Tibial nerve (tissue), 3 donors: Measurements from ENCODE around the gene NUTF2.
A peak's percentile ranks its signal among the peaks of the same experiment; 100 is the strongest.

ENCODE experiments used
- POLR2A ChIP-seq, 2 donors: fragments of 450-650 bp; IDR thresholded peaks; one replicate each; pipeline ENCODE4 v1.6.1; 2017; ENCODE audit warnings: antibody characterized with exemption in 2 of 2, mild to moderate bottlenecking in 2 of 2, moderate library complexity in 2 of 2
- TF ChIP-seq, protein P1 (sequence below), 5 experiments: fragments of 200-600 bp in 3 of 5; fragments of 450-650 bp in 2 of 5; sonication (generic) in 3 of 5; IDR thresholded peaks; one replicate each; pipeline ENCODE4 v1.5.1; 2016 to 2019; ENCODE audit warnings: antibody characterized with exemption in 5 of 5, mild to moderate bottlenecking in 3 of 5, moderate library complexity in 2 of 5

DNA sequence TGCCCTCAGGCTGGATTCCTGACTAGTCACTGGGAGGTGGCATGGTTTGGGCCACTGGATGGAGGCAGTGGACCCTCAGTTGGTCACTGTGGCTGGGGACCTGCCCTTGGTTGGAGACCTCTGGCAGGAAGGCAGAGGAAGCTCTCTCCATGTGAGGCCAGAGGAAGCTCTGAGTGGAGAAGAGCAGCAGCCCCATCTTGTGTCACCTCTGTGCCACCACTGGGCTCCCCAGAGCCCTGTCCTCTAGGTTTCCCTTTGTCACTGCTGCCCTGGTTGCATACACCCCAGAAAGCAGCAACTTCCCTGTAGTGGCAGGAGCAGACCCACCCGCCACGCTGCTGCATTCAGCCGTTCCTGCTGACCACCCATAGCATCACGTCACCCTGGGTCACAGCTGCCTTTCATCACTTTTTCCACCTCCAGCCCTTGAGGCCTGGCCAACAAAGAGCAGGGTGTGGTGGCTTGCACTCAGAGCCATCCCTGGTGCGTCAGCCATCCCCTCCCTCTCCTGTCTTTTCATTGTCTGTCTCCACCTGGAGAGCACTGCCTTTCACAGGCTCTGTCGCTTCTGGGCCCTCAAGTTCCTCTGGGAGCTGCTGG, 73.0 kb downstream of the NUTF2 start:
- TF ChIP-seq, protein P1, sequence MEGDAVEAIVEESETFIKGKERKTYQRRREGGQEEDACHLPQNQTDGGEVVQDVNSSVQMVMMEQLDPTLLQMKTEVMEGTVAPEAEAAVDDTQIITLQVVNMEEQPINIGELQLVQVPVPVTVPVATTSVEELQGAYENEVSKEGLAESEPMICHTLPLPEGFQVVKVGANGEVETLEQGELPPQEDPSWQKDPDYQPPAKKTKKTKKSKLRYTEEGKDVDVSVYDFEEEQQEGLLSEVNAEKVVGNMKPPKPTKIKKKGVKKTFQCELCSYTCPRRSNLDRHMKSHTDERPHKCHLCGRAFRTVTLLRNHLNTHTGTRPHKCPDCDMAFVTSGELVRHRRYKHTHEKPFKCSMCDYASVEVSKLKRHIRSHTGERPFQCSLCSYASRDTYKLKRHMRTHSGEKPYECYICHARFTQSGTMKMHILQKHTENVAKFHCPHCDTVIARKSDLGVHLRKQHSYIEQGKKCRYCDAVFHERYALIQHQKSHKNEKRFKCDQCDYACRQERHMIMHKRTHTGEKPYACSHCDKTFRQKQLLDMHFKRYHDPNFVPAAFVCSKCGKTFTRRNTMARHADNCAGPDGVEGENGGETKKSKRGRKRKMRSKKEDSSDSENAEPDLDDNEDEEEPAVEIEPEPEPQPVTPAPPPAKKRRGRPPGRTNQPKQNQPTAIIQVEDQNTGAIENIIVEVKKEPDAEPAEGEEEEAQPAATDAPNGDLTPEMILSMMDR (IDR thresholded peaks at IDR 0.05), result peak in 1 of 5 experiments; percentile 16
- TF ChIP-seq POLR2A (IDR thresholded peaks at IDR 0.05), result no peak
